Chondrocyte (in vitro differentiated cells): Measurements from ENCODE around the gene ADGRF5. TPM values are rescaled to one million over a fixed set of nuclear protein-coding genes. Genes with fewer than 3 reads are reported as not detected.

Source experiments
- DNase-seq: peaks from one replicate; pipeline ENCODE4 v3.0.0; 2021; ENCODE audit warnings: mixed read lengths, low spot score
- H3K27ac Mint-ChIP-seq: one replicate; pipeline ENCODE4 v1.8.0; 2021; ENCODE audit warnings: mild to moderate bottlenecking, moderate library complexity, mixed read lengths; ENCODE audit not compliant: unreplicated experiment
- H3K27me3 Mint-ChIP-seq: 2 replicates; pipeline ENCODE4 v1.8.0; 2021; ENCODE audit warnings: low read depth, mixed read lengths
- H3K36me3 Mint-ChIP-seq: 2 replicates; pipeline ENCODE4 v1.8.0; 2021; ENCODE audit warnings: low read depth, mixed read lengths
- H3K4me1 Mint-ChIP-seq: 2 replicates; pipeline ENCODE4 v1.8.0; 2021; ENCODE audit warnings: low read depth, mild to moderate bottlenecking, mixed read lengths
- H3K4me3 Mint-ChIP-seq: one replicate; pipeline ENCODE4 v1.8.0; 2021; ENCODE audit warnings: mild to moderate bottlenecking, moderate library complexity, mixed read lengths; ENCODE audit not compliant: unreplicated experiment
- H3K9me3 Mint-ChIP-seq: 2 replicates; pipeline ENCODE4 v1.8.0; 2021; ENCODE audit warnings: low read depth, mixed read lengths
- total RNA-seq: library from RNA; stranded (reverse); gene quantifications from 3 replicates; pipeline ENCODE4 v1.2.1, GENCODE V29; 2021
- TF ChIP-seq, protein P1 (sequence below): fragments of 200-600 bp; sonication (generic); IDR thresholded peaks from 2 replicates; pipeline ENCODE4 v1.5.0; 2021; ENCODE audit warnings: antibody characterized with exemption, mild to moderate bottlenecking, moderate library complexity

Gene ADGRF5
- total RNA-seq, 1 donor from 2014 or later, result 0.67 TPM

- Mint-ChIP-seq H3K9me3 (no peaks in the 10 kb centered on the region), H3K36me3 (peaks cover 2% of the 10 kb centered on the region), H3K4me1 (peaks cover 15% of the 10 kb centered on the region)
Measured at GRCh38 chr6:46954837-46955451, 33.2 kb upstream of the ADGRF5 start.

GRCh38 chr6:46953921-46954320 is 32.2 kb upstream of the ADGRF5 start:
- peaks cover 2% of the 10 kb centered on the region for H3K36me3 Mint-ChIP-seq
- peaks cover 10% of the 10 kb centered on the region for H3K27me3 Mint-ChIP-seq
- TF ChIP-seq, protein P1, sequence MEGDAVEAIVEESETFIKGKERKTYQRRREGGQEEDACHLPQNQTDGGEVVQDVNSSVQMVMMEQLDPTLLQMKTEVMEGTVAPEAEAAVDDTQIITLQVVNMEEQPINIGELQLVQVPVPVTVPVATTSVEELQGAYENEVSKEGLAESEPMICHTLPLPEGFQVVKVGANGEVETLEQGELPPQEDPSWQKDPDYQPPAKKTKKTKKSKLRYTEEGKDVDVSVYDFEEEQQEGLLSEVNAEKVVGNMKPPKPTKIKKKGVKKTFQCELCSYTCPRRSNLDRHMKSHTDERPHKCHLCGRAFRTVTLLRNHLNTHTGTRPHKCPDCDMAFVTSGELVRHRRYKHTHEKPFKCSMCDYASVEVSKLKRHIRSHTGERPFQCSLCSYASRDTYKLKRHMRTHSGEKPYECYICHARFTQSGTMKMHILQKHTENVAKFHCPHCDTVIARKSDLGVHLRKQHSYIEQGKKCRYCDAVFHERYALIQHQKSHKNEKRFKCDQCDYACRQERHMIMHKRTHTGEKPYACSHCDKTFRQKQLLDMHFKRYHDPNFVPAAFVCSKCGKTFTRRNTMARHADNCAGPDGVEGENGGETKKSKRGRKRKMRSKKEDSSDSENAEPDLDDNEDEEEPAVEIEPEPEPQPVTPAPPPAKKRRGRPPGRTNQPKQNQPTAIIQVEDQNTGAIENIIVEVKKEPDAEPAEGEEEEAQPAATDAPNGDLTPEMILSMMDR, result no peak
- no peak overlapping the region for H3K27ac Mint-ChIP-seq
- H3K4me1 Mint-ChIP-seq, result peaks cover 23% of the 10 kb centered on the region
- DNase-seq, result no peak
- no peak overlapping the region for H3K4me3 Mint-ChIP-seq
- H3K9me3 Mint-ChIP-seq, result no peaks in the 10 kb centered on the region

More at GRCh38 chr6:46954837-46955451, 33.2 kb upstream of the ADGRF5 start:
- DNase-seq, result no peak
- no peak overlapping the region for H3K4me3 Mint-ChIP-seq
- peaks cover 14% of the 10 kb centered on the region for H3K27me3 Mint-ChIP-seq
- peak overlapping the region; percentile 8 for H3K27ac Mint-ChIP-seq
- TF ChIP-seq, protein P1, result no peak

GRCh38 chr6:46949632-46950280 is 28.0 kb upstream of the ADGRF5 start:
- H3K4me1 Mint-ChIP-seq, result peaks cover 14% of the 10 kb centered on the region
- H3K9me3 Mint-ChIP-seq, result no peaks in the 10 kb centered on the region
- no peaks in the 10 kb centered on the region for H3K36me3 Mint-ChIP-seq
- H3K4me3 Mint-ChIP-seq, result no peak overlapping the region
- TF ChIP-seq, protein P1, result no peak
- no peak overlapping the region for H3K27ac Mint-ChIP-seq
- H3K27me3 Mint-ChIP-seq, result peaks cover 10% of the 10 kb centered on the region
- no peak for DNase-seq

DNA sequence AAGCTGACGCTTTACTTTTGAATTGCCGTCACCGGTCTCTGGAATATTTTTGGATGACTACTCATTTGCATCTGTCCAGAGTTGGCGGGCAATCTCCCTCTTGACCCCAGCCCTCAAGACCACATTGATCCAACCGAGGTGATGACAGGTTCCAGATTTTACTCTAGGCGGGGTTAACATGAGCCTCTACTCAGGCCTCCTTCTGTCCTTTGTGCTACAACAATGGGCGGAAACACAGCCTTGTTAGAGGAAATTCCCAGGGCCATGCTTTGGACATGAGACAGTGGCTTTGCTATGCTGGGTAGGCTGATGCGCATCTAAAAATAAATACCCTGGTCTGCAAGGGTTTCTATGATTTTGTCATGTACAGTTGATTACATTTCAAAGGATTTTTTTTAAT is 27.0 kb upstream of the ADGRF5 start:
- no peak overlapping the region for H3K4me3 Mint-ChIP-seq
- H3K9me3 Mint-ChIP-seq, result no peaks in the 10 kb centered on the region
- no peaks in the 10 kb centered on the region for H3K36me3 Mint-ChIP-seq
- H3K27ac Mint-ChIP-seq, result no peak overlapping the region
- H3K4me1 Mint-ChIP-seq, result peaks cover 8% of the 10 kb centered on the region
- no peak for DNase-seq
- H3K27me3 Mint-ChIP-seq, result peaks cover 12% of the 10 kb centered on the region
- TF ChIP-seq, protein P1, result no peak

GRCh38 chr6:46947497-46947896 is 25.8 kb upstream of the ADGRF5 start:
- Mint-ChIP-seq H3K4me3 (no peak overlapping the region), H3K27ac (no peak overlapping the region), H3K9me3 (no peaks in the 10 kb centered on the region), H3K36me3 (no peaks in the 10 kb centered on the region), H3K27me3 (peaks cover 13% of the 10 kb centered on the region), H3K4me1 (peaks cover 8% of the 10 kb centered on the region)
- no peak for DNase-seq
- TF ChIP-seq, protein P1, result no peak
